Measurements from ENCODE around the gene KRT9.

DNA sequence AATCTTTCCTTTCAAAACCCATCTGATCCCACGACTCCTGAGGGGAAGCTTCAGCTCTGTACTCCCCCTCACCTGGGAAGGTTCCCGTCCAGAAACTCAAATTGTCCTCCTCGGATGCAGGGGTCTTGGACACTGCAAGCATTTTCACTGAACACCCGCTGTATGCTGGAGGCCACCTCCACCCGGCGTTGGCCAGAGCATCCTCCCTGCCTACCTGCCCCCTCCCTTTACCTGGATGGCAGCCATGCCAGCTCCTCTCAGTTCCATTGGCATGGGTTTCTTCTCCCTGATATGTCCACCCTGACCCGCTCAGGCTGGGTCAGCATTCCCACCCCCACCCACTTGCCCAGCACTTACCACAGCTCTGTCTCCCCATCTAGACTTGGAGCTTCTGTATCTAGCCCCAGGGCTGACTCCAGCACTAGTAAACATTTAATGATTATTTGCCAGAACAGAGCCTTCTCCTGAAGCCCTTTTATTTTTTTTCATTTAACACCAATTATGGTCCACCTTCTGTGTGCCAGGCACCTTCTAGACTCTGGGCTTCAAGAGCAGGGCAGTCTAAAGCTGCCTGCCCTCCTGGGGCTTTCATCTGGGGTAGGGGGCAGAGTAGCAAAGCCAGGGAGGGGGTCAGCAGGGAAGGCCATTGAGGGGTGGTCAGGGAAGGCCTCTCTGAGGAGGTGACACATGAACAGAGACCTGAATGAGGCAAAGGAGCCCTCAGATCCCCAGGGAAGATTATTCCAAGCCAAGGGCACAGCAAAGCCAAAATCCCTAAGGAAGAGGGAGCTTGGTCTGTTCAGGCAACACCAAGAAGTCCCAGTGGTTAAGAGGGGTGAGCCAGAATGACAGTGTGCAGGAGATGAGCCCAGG, 34.9 kb downstream of the KRT9 start:
- TF ChIP-seq SUZ12 (IDR thresholded peaks at IDR 0.05) (no peak), FOXA1 (IDR thresholded peaks at IDR 0.05) (no peak), HDGF (IDR thresholded peaks at IDR 0.05; ENCODE audit: borderline replicate concordance) (no peak), FOXM1 (IDR thresholded peaks at IDR 0.05; ENCODE audit: borderline replicate concordance) (no peak), LEF1 (IDR thresholded peaks at IDR 0.05; ENCODE audit: borderline replicate concordance) (no peak), FOXK2 (IDR thresholded peaks at IDR 0.05) (no peak), SP1 (IDR thresholded peaks at IDR 0.05) (no peak), TARDBP (IDR thresholded peaks at IDR 0.05) (no peak)

All from HEK293T (cell line).